ENCODE results near the gene CCDC93. TPM values are rescaled to one million over a fixed set of nuclear protein-coding genes. Genes with fewer than 3 reads are reported as not detected.

CCDC93 gene
- total and polyA plus RNA-seq, 9 donors = 10.3 to 33.8 (median 25.4) TPM

- intact Hi-C loops (cut with DNase I) = no loop called here
- no peak for DNase-seq
- H3K9me3 ChIP-seq = no peaks in the 10 kb centered on the region
- H3K4me3 ChIP-seq = no peak overlapping the region
- no peaks in the 10 kb centered on the region for H3K27me3 ChIP-seq
- no peaks in the 10 kb centered on the region for H3K4me1 ChIP-seq (ENCODE audit: insufficient read depth)
- H3K36me3 ChIP-seq = no peaks in the 10 kb centered on the region
- TF ChIP-seq, protein P1, sequence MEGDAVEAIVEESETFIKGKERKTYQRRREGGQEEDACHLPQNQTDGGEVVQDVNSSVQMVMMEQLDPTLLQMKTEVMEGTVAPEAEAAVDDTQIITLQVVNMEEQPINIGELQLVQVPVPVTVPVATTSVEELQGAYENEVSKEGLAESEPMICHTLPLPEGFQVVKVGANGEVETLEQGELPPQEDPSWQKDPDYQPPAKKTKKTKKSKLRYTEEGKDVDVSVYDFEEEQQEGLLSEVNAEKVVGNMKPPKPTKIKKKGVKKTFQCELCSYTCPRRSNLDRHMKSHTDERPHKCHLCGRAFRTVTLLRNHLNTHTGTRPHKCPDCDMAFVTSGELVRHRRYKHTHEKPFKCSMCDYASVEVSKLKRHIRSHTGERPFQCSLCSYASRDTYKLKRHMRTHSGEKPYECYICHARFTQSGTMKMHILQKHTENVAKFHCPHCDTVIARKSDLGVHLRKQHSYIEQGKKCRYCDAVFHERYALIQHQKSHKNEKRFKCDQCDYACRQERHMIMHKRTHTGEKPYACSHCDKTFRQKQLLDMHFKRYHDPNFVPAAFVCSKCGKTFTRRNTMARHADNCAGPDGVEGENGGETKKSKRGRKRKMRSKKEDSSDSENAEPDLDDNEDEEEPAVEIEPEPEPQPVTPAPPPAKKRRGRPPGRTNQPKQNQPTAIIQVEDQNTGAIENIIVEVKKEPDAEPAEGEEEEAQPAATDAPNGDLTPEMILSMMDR (IDR thresholded peaks at IDR 0.05) = no peak
- TF ChIP-seq EP300 (IDR thresholded peaks at IDR 0.05) (no peak), POLR2A (IDR thresholded peaks at IDR 0.05) (no peak)
- H3K27ac ChIP-seq = no peak overlapping the region
Observed at GRCh38 chr2:117940436-117940835, 73.4 kb downstream of the CCDC93 start.

GRCh38 chr2:117938611-117939010 lies 75.3 kb downstream of the CCDC93 start:
- Histone ChIP-seq H3K27ac (no peak overlapping the region), H3K4me1 (ENCODE audit: insufficient read depth) (no peaks in the 10 kb centered on the region), H3K9me3 (no peaks in the 10 kb centered on the region), H3K4me3 (no peak overlapping the region), H3K27me3 (no peaks in the 10 kb centered on the region), H3K36me3 (no peaks in the 10 kb centered on the region)
- TF ChIP-seq, protein P1 (IDR thresholded peaks at IDR 0.05) = no peak
- TF ChIP-seq POLR2A (IDR thresholded peaks at IDR 0.05) (no peak), EP300 (IDR thresholded peaks at IDR 0.05) (no peak)
- no peak for DNase-seq
- 91 to 99% (median 92%) methylated on average over 2 of the region's 2 CpGs for WGBS, 3 donors
- intact Hi-C loops (cut with DNase I) = loop anchor here in 1 of 4 donors (10.0 kb wide), 1 partner anchor 104 kb away; no protein-coding TSS in a partner anchor

DNA sequence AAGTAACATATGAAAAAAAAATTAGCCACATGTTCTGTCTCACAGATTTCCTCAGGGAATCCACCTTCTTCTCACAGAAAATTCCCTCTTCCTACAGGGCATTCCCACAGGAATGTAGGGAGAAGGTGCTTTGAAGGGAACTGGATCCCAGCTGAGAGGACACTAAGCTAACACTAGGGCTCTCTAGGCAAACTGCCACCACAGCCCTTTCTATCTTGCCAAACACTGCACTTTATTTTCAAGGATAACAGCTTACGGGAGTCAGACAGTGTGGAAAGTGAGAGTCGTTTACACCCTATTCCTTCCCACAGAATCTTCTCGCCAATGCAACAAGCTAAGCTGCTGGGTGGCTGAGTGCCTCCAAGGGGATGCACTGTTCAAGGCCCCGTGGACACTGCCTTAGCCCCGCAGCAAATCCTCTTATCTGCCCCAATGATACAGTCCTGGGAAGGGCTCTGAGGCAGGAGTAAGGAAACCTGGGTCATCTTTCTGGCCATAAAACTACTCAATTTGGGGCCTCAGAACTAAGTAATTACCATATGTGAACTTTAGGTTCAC lies 76.9 kb downstream of the CCDC93 start:
- WGBS, 3 donors = 14 to 22% (median 21%) methylated on average over 5 of the region's 5 CpGs
- intact Hi-C loops (cut with DNase I) = loop anchor here in 1 of 4 donors (10.0 kb wide), 1 partner anchor 102 kb away; no protein-coding TSS in a partner anchor

GRCh38 chr2:117935954-117936353 lies 77.9 kb downstream of the CCDC93 start:
- H3K27ac ChIP-seq = no peak overlapping the region
- no peaks in the 10 kb centered on the region for H3K4me1 ChIP-seq (ENCODE audit: insufficient read depth)
- no peak for DNase-seq
- no peaks in the 10 kb centered on the region for H3K27me3 ChIP-seq
- WGBS, 3 donors = 0% methylated on average over 1 of the region's 1 CpG
- intact Hi-C loops (cut with DNase I) = loop anchor here in 1 of 4 donors (10.0 kb wide), 1 partner anchor 101 kb away; no protein-coding TSS in a partner anchor
- no peaks in the 10 kb centered on the region for H3K9me3 ChIP-seq
- no peak overlapping the region for H3K4me3 ChIP-seq
- H3K36me3 ChIP-seq = no peaks in the 10 kb centered on the region
- TF ChIP-seq, protein P1 (IDR thresholded peaks at IDR 0.05) = no peak

More for the DNA sequence above, 76.9 kb downstream of the CCDC93 start:
- DNase-seq = peak in 3 of 5 donors; percentile 28 to 41 (median 31)
- H3K4me1 ChIP-seq (ENCODE audit: insufficient read depth) = no peaks in the 10 kb centered on the region
- no peaks in the 10 kb centered on the region for H3K27me3 ChIP-seq
- H3K36me3 ChIP-seq = no peaks in the 10 kb centered on the region
- H3K4me3 ChIP-seq = no peak overlapping the region
- no peak overlapping the region for H3K27ac ChIP-seq
- TF ChIP-seq EP300 (IDR thresholded peaks at IDR 0.05) (no peak), POLR2A (IDR thresholded peaks at IDR 0.05) (no peak)
- TF ChIP-seq, protein P1 (IDR thresholded peaks at IDR 0.05) = no peak
- H3K9me3 ChIP-seq = no peaks in the 10 kb centered on the region

All from ovary (tissue), 9 donors.